ENCODE data around the gene MAP7D3.
"Not testable (repeated sequence)": the region's sequence is repeated elsewhere in the genome, so short reads cannot be mapped to it uniquely, and the experiment has no call there.

The MAP7D3 gene

GRCh38 chrX:136250191-136251040 lies 784 bp downstream of the MAP7D3 start:
- DNase-seq: no peak

GRCh38 chrX:136246201-136246600 lies 5.0 kb downstream of the MAP7D3 start:
- no peak for DNase-seq

DNA sequence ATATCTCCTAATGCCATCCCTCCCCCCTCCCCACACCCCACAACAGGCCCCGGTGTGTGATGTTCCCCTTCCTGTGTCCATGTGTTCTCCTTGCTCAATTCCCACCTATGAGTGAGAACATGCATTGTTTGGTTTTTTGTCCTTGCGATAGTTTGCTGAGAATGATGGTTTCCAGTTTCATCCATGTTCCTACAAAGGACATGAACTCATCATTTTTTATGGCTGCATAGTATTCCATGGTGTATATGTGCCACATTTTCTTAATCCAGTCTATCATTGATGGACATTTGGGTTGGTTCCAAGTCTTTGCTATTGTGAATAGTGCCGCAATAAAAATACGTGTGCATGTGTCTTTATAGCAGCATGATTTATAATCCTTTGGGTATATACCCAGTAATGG lies 13.4 kb downstream of the MAP7D3 start:
- DNase-seq: not testable (repeated sequence)

- no peak for DNase-seq
Measured at GRCh38 chrX:136237074-136237473, 14.1 kb downstream of the MAP7D3 start.

- DNase-seq: no peak
Measured at GRCh38 chrX:136228839-136229207, 22.4 kb downstream of the MAP7D3 start.

DNA sequence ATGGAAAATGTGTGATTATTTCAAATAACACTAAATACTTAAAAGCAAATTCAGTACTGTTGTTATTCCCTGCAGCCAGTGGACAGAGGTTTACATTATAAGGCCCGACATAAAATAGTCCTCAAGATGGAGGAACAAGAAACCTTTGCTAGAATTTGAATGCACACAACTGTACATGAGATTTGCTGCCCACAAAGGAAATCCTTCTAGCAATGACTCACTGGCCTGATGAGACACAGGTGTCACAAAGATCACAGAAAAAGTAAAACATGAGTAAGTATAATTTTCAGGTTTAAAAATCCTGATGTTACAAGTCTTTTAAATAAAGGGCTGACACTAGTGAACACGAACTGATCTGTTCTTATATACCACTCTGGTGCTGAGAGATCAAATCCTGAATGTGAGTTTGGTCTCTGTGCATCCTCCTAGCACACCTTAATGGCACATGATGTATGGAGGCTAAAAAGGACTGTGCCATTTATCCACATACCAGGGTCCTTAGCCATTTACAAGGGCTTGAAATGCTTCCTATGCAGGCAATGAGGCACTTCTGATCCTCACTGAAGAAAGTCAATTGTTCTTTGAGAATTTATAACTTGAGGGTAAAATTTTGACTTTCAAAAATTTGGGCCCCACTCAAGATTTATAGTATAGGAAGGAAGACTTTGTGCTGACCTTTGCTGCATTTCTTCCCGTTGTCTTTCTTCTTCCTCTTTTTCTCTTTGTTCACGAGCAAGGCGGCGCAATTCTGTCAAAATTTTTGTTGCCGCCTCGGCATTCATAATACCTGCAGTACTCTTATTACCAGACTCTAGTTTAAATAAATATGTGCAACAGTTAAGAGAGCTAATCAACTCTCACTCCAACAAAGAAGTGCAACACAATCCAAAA lies 23.0 kb downstream of the MAP7D3 start:
- no peak for DNase-seq

DNA sequence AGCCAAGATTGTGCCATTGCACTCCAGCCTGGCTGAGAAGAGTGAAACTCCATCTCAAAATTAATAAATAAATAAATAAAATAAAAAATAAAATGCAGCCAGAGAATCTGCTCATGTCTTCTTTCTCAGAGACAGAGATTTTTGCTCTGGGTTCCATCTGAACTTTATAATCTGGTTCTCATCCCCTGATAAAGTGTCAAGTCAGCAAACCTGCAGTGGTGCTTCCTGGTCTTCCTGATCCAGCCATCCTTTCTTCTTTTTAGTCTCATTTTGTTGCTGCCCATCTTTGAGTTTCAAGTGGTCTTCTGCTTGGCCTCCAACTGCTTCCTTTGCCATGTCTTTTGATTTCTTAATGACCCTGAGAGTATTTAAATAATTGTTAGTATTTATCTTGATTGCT lies 24.1 kb downstream of the MAP7D3 start:
- no peak for DNase-seq

- no peak for DNase-seq
Measured at GRCh38 chrX:136221851-136222513, 29.2 kb downstream of the MAP7D3 start.

GRCh38 chrX:136220951-136221350 lies 30.2 kb downstream of the MAP7D3 start:
- no peak for DNase-seq

GRCh38 chrX:136220540-136220939 lies 30.7 kb downstream of the MAP7D3 start:
- no peak for DNase-seq

DNA sequence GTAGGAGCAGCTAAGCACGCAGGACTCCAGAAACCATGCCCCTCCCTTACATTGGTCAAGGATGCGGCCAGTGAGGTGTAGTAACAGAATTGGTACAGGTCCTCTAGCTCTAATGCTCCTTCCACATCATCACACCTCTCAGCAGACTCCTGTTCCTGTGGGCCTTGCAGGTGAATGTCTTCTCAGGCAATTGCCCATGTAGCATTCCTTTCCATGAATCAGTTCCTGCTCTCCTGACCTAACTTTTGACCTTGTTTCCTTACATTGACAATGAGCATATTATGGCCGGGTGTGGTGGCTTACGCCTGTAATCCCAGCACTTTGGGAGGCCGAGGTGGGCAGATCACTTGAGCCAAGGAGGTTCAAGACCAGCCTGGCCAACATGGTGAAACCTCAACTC lies 31.3 kb downstream of the MAP7D3 start:
- no peak for DNase-seq

- DNase-seq: no peak
Measured at GRCh38 chrX:136215559-136215958, 35.6 kb downstream of the MAP7D3 start.

DNA sequence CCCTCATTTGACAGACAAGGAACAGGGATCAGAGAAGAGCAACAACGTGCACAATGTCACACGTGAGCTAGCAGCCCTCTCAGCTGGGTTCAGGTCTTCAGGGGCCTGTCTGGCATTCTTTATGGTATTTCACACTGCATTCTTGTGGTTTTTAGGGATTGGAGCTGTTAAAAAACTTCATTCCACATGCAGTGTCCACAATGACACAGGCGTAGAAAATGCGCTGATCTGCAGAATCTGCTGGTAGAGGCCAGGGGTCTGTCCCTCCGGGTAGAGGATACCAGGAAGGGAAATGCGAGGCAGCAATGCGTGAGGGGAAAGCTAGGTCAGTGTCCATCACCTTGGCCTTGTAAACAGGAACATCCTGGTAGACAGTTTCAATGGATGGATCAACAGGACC lies 36.6 kb downstream of the MAP7D3 start:
- DNase-seq: no peak

- DNase-seq: no peak
Measured at GRCh38 chrX:136212557-136213111, 38.6 kb downstream of the MAP7D3 start.

DNA sequence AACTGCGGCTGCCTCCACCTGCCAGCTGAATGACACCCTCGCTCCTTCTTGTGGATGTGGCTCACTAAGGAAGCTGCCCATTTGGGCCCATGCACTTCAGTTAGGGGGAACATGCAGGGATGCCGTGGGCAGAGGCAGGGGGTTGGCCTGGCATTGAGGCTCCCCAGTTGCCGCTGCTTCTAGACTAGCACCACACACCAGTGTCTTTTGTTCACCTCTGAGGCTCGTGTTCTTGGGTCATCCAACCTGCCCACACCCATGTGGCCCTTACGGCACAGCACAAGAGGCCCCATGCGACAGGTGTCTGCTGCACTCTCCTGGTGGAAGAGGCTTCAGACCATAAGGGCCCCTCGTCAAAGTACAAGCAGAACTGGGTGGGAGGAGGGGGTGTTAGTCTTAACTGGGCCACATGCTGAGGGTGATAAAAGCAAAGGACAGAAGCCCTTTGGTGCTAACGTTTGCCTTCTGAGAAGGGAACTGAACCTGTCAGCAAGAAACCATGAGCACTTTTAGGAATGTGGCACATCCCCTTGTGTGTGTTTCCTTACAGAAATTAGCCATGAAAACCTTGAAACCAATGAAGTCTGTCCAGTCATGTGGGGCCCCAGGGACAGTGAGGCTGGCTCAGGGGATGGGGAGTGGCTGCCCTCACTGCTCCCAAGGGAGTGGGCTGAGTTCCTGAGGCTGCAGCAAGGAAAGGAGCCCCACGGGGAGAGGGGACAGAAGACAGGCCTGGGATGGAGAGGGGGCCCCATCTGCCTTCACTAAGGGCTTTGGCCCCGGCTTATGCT lies 39.2 kb downstream of the MAP7D3 start:
- DNase-seq: no peak

DNA sequence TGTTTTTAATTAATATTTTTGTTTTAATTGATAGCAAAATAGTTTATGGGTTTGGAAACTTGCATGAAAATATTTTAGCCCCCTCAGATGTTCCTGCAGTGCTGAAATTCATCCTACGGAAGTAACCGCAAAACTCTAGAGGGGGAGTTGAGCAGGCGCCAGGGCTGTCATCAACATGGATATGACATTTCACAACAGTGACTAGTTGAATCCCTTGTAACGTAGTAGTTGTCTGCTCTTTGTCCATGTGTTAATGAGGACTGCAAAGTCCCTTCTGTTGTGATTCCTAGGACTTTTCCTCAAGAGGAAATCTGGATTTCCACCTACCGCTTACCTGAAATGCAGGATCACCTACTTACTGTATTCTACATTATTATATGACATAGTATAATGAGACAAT lies 40.4 kb downstream of the MAP7D3 start:
- no peak for DNase-seq

GRCh38 chrX:136210243-136210642 lies 41.0 kb downstream of the MAP7D3 start:
- no peak for DNase-seq

- no peak for DNase-seq
Measured at GRCh38 chrX:136209751-136210150, 41.4 kb downstream of the MAP7D3 start.

DNA sequence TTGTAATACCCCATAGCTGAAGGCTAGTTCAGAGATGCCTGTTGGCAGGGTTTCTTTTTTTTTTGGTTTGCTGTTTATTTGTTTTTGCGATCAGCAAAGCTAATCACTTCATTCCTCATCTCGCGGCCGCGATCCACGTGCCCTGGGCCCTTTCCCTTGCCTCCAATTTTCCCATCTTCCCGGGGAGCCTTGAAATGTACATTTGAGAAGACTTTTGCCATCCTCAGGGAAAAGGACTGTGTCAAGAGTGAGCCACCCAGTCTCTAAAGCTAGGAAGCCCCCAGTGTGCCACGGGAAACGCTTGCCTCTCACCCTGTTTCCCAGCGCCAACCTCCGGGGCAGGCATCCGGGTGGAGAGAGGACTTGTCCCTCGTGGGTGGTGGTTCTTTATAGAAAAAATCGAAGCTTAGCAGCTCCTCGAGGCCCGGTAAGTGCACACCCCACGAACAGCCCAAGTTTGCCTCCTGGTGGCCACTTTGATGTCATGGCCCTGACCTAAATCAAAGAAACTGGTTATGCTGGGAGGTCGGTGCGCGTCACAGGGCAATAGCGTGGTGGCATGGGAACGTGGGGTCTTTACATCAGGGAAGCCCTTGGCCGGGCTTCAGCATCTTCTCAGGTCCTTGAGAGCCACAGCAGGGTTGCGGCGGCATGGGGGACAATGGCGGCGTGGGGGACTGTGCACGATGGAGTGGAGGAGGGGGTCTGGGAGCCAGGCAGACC lies 42.0 kb downstream of the MAP7D3 start:
- DNase-seq: peak; percentile 57

- no peak for DNase-seq
Measured at GRCh38 chrX:136207546-136207945, 43.7 kb downstream of the MAP7D3 start.

DNA sequence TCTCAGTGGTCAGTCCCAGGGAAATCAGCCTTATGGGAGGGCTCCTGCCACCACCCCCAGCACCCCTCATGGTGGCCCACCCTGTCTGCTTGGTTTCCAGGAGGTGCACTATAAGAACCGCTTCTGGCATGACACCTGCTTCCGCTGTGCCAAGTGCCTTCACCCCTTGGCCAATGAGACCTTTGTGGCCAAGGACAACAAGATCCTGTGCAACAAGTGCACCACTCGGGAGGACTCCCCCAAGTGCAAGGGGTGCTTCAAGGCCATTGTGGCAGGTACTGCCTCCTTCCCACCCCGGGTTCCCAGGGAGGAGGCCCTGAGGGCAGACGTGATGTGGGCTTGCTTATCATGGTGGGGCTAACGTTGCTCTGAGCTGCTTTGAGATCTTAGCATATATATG lies 44.3 kb downstream of the MAP7D3 start:
- DNase-seq: no peak

All from right forelimb (tissue), 1 donor.